Epithelial cell of prostate (primary cell): ENCODE results near the gene SDHD.

Source experiments
- DNase-seq: peaks from one replicate; pipeline ENCODE4 v3.0.0-alpha.2; 2011; ENCODE audit warnings: low read depth, low spot score
- H3K27ac ChIP-seq: fragments of 450-650 bp; 2 replicates; pipeline ENCODE4 v1.5.1; 2017; ENCODE audit warnings: mild to moderate bottlenecking

The SDHD gene

DNA sequence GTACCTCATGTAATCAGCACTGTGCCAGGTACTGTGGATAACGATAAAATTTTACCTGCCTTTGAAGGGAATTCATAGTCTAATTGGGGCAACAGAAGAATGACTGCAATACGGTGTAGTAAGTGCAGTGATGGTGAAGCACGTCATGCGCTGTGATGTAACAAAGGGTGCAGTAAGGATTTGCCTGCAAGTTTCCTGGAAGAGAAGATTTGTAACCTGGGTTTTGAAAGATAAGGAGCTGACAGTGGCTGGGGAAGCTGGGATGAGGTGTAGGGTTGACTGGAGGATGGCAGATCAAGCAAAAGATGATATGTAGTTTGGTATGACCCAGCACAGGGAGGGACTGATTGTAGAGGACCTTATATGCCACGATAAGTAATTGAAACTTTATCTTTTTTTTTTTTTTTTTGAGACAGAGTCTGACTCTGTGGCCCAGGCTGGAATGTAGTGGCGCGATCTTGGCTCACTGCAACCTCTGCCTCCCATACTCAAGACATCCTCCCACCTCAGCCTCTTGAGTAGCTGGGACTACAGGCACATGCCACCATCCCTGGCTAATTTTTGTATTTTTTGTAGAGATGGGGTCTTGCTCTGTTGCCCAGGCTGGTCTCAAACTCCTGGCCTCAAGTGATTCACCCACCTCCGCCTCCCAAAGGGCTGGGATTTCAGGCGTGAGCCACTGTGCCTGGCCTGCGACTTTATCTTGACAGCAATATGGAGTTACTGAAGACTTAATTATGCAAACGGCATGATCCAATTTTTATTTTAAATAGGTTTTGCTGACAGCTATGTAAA lies 11.3 kb downstream of the SDHD start:
- DNase-seq: no peak
- H3K27ac ChIP-seq: no peak overlapping the region

DNA sequence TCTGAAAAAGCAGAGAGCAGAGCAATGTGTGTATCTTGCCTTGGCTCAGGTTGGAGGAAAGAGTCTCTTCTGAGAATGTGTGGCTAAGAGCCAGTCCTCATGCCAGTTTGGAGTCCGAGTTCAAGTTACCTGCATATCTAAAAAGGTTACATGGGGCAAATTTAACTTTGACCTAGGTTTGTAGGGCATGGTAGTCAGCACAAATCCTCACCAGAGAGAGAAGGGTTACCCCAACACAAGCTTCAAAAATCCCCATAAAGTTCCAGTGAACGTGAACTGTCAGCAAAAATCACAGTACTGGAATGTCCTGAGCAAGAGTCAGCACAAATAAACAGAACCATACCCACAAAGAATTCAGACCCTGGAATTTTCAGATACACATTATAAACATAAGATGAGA lies 13.8 kb downstream of the SDHD start:
- no peak overlapping the region for H3K27ac ChIP-seq
- no peak for DNase-seq

DNA sequence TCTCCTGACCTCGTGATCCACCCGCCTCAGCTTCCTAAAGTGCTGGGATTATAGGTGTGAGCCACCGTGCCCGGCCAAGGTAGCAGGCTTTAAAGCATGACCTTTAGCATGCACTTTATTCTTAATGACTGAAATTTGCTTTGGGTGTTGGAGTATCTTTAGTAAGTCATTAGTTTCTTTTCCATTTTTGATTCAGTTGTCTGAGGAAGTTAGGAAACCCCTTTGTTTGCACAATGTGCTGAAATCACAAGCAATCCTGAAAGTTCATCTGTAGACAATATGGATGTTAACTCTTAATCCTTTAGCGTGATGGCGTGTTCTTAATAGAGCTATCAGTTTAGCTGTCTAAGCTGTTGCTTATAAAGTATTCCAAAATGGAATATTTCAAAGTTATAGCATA lies 16.8 kb downstream of the SDHD start:
- DNase-seq: no peak
- H3K27ac ChIP-seq: no peak overlapping the region

DNA sequence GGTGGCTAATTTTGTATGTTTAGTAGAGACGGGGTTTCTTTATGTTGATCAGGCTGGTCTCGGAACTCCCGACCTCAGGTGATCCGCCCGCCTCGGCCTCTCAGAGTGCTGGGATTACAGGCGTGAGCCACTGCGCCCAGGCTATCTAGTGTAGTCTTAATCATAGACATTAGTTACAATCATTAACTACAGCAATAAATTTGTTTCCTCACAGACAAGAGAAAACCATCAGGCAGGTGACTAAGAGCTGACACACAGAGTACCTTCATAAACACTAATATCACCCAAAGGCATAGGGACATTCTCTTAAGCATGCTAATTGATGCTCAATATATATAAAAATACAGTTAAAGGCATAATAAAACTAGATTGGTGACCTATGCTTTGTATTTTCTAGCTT lies 19.4 kb downstream of the SDHD start:
- H3K27ac ChIP-seq: no peak overlapping the region
- DNase-seq: no peak

DNA sequence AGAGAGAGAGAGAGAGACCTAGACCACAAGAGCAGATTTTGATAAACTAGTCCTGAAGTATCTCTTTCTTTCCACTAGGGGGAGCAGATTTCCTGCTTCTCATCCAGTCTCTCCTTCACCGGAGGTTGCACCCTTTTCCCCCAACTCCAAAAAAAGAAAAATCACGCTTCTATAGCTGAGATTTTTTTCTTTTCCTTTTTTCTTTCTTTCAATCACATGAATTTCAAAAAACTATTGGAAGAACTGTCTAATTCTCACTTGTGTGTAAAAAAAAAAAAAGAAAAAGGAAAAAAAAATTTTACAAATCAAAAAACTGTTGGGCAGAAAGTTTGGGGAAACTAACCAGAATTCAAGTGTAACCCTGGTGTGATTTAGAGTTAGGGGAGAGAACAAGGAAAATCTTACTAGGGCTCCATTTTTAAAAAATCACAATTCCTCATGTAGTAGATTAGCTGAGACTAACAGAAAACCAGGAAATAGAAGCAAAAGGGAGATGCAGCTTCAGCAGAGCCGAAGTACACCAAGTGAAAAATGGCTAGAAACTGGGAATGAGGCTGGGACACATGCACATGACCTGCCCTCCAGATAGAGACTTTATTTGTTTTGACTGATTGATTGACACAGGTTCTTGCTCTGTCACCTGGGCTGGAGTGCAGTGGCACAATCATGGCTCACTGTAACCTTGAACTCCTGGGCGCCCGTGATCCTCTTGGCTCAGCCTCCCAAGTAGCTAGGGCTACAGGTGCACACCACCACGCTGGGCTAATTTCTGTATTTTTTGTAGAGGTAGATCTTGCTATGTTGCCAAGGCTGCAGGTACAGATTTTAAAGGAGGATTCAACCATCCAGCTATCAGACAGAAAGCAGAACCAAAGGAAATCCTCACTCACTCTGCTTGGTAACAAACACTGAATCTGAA lies 27.1 kb downstream of the SDHD start:
- no peak for DNase-seq

DNA sequence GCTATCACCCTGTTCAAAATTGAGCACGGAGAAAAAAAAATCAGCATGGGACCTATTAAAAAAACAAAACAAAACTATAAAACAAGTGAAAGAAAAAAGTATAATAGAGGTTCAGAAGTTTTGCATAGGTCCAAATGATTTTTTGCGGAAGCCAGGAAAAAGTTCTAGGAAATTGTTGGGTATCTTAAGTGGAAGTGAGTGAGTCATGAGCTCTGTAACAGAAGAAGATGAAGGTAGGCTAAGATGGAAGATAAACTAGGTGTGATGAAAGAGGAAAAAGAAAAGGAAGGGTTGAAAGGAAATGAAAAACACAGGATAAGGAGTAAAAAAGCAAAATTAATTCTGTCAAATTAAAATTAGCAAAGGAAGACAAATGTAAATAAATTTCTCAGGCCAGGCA lies 27.8 kb downstream of the SDHD start:
- no peak overlapping the region for H3K27ac ChIP-seq
- DNase-seq: no peak

More for the DNA sequence above, 27.1 kb downstream of the SDHD start:
- H3K27ac ChIP-seq: no peak overlapping the region

DNA sequence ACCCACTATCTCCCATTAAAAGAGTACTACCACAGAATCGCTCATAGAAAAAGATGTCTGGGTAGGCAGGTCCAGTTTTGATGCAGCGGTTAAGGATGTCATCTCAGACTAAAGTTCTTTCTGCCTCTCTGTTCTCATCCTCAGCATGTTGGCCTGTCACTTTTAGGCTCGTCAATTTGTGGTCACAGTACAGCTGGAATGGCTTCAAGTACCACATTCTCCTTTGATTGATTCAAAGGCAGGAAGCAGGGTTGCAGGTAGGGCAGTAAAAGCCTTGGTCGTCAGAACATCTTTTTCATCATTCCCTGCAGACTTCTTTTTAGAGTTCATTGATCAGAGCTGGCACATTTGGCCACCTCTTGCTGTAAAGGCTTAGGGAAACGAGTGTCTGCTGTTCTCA lies 28.7 kb downstream of the SDHD start:
- DNase-seq: no peak
- H3K27ac ChIP-seq: no peak overlapping the region

DNA sequence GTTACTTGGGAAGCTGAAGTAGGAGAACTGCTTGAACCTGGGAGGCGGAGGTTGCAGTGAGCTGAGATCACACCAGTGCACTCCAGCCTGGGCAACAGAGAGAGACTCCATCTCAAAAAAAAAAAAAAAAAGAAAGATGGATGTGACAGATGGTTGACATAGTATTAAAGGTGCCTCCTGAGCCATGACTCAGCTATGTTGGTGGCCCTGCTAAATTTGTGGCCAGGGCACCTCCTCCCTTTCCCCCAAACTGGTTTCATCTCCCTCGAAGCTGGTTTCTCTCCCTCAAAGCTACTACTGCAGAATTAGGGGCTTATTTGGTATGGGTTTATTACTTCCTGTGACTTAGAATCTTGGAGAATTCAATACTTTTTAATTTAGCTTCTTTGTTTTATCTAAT lies 31.5 kb downstream of the SDHD start:
- H3K27ac ChIP-seq: no peak overlapping the region
- no peak for DNase-seq

DNA sequence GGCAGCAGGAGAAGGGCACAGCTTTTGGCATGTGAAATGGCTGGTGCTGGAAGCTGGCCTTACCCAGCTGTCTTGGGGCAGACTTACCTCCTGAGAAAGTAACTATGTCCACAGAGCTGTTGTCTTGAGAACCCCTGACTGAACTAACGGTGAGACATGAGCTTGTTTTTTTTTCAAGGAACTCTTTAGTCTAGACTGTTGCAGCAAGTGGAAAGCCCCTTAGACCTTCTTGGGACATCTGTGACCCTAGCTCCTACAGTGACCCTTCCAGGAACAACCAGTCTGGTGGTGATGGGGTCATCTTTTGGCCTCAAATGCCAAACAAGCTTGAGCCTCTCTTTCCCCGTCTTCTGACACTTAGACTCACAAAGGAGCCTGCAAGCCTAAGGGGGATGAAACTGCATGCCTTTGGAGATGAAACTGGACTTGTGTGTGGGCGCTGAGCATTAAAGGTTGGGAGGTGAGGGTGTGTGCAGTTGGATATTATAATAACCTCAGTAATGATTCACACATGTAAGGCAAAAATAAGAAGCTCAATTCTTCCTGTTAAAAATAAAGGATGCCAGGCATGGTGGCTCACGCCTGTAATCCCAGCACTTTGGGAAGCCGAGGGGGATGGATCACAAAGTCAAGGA lies 35.4 kb downstream of the SDHD start:
- DNase-seq: no peak
- no peak overlapping the region for H3K27ac ChIP-seq

DNA sequence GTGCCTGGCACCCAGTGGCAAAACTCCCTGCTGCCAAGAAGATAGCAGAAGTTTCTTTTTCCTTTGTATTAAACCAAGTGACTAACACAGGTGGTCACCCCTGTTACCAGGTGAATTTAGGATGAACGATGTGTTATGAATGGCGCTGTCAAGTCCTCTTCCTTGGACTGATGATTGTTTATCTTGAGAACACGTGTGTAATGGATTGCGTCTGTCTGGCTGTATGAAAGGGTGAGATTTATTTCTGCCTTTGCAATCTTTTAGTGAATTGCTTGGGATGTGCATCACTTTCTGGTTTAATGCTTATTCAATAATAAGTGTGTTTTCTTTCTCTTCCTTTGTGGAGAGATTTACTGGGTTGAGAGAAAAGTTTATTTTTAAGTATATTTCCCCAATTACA lies 36.5 kb downstream of the SDHD start:
- DNase-seq: no peak
- no peak overlapping the region for H3K27ac ChIP-seq

DNA sequence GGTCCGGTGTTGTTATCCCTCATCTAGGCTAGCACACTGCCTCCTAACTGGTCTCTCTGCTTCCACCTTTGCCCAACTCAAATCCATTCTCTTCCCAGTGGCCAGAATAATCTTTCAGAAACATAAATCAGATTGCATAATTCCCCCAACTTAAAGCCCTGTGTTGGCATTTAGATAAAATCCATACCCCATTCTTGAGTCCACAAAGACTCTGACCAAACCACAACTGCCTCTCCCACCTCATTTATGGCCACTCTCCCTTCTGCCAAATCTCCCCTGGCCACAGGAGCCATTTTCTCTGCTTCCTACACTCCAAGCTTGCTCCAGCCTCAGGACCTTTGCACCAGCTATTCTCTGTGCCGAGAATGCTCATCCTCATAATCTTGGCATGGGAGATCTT lies 40.4 kb downstream of the SDHD start:
- H3K27ac ChIP-seq: no peak overlapping the region
- no peak for DNase-seq

DNA sequence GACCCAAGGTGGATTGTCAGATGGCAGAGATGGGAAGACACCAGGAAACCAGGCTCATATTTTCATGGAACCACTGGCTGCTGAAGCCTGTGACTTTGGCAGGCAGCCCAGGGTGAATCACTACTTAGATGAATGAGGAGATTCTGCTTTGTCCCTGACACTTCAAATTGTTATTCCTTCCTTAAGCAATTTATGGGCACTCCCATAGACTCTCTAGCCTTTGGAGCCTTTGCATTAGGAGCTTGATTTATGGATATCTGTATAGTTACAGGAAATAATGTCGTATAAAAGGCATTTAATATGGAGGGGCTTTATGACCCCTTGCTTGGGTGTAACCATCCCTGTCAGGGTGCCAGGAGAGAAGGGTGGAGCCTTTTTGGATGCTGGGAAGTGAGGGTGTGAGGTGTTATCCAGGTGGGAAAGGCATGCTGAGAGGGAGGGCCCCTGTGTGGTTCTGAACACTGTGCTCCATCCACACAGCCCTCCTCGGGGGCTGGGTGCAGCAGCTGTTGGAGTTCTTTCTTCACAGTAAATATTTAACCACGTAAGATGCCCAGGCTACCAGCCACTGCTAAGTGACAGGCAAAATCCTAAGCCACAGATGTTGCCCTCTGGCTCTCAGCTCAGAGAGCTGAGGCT lies 41.9 kb downstream of the SDHD start:
- peak; percentile 60 for DNase-seq
- H3K27ac ChIP-seq: peak overlapping the region; percentile 54

DNA sequence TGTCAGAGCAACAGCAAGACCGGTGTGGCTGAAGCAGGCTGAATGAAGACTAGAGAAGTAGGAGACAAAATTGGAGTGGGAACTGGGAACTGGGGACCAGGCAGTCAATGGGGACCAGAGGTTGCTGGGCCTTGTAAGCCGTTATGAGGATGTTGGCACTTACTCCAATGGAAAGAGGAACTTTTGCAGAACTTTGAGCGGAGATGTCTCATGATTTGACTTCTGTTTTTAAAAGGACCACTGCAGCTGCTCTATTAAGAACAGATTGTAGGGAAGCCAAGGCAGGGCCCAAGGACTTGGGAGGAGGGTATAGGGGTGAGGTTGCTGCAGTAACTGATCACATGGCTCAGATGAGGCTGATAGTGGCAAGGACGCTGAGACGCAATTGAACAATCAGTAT lies 43.0 kb downstream of the SDHD start:
- no peak overlapping the region for H3K27ac ChIP-seq
- no peak for DNase-seq

DNA sequence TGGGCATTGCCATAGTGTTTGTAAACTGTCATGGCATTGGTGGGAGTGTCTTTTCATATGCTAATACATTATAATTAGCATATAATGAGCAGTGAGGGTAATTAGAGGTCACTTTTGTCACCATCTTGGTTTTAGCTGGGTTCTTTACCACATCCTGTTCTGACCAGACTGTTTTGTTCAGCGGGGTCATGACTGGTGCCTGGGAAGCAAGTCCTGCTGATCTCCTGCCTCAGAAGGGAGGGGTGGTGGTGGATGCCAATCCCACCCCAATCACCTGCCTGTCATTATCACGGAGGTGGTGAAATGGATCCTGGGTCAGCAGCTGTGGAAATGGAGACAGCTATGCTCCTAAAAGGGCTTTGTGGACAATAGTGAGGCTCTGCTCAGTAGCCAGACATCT lies 46.1 kb downstream of the SDHD start:
- H3K27ac ChIP-seq: peak overlapping the region; percentile 61
- no peak for DNase-seq

DNA sequence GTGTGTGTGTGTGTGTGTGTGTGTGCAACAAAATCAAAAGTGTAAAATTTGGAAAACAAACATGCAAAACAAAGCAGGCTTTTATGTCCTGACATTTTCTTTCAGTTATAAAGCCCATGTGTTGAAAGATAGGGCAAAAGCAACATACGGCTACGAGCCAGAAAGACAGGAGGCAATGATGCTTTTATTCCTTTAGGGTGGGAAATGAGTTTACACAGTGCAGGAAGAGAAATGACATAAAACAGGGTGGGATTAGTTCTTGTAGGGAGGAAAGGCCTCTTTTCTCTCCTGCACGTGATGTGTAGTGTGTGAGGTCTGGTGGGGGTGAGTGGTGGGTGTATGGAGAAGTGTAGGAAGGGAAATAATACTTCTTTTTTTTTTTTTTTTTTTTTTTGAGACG lies 47.8 kb downstream of the SDHD start:
- no peak overlapping the region for H3K27ac ChIP-seq
- no peak for DNase-seq

DNA sequence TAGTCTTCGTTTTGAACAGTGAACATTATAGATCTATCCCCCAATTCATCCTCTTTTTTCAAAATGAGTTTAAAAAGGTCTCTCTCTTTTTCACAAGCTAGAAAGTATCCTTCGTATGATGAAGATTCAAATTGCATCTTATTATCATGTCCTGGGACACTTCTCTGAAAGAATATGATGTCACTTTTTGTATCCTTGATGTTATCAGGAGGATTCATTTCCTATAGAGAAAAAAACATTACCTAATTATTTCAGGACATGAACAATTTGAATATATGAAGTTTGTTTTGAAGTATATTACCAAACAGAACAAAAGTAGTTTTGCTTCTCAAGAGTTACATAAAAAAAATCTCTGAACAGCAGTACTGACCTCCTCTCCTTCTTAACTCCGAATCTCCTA lies 56.9 kb downstream of the SDHD start:
- DNase-seq: no peak
- no peak overlapping the region for H3K27ac ChIP-seq
